HG03025 (cell line): Measurements from ENCODE around the gene GPC3.

Source experiments
- ATAC-seq: cut with Tn5 transposase; IDR thresholded peaks from one replicate; pipeline ENCODE4 v1.9.1; 2021; ENCODE audit warnings: mild to moderate bottlenecking, moderate library complexity; ENCODE audit not compliant: unreplicated experiment, low FRiP score

GPC3 gene

DNA sequence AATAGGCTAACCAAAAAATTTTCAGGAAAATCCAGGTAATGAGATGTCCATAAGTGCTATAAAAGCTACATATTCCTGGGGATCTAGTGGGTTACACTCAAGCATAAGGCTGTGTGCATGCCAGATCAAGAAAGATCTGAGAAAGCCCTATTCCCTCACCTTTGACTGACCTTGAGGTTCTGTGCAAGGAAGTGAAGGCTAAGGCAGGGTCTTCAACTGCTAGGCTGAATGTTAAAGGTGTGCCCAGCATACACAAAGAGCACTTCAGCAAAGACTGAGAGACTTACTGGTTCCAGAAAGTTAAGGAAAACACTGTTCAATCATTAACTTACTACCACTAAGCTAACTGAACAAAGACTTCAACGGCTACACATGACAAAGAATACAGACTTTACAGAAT is 269.7 kb downstream of the GPC3 start:
- ATAC-seq = no peak

DNA sequence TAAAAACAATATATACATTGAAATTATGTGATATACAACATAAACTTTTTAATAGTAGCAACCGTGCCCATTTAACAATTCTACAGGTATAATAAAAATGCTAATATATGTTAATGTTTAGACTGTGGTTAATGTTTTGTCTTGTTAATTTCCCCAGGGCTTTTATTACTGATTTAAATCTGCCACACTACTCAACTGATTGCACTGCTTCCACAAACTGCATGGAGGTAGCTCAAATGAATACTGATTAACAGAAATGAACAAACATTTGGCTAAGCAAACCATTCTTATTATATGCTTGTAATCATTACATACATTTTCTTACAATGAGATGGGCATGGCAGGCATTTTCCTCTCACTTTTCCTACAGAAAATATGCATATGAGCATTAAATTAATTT is 275.9 kb downstream of the GPC3 start:
- no peak for ATAC-seq

GRCh38 chrX:133706890-133707289 is 278.5 kb downstream of the GPC3 start:
- no peak for ATAC-seq

- ATAC-seq = no peak
Observed at GRCh38 chrX:133702230-133702629, 283.2 kb downstream of the GPC3 start.

DNA sequence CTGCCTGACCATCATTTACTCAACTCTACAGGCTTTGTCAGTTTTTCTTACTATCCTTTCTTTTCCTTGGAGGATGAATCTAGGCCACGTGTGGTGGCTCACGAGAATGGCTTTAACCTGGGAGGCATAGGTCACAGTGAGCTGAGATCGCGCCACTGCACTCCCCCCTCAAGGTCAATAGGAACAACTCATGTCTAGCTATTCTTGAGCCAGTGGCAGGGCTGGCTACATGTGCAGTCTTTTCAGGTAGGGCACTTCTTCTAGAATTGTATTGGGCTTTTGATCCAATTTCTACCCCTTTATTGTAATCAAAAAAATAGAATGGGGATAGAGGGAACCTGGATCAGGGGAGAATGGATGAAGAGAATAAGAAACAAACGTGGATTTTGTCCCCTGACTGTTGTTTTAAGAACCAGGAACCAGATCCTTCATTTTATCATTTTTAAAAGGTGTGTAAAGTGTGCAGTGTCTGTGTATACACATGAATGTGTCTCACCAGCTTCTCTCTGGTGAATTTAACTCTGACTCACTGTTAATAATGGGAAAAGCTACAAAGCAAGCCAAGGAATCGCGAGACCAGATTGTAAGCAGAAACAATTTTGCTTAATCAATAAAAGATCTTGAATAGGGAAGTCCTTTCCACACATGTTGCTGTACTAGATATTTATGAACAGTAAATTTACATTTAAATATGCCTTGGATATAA is 286.2 kb downstream of the GPC3 start:
- ATAC-seq = no peak

- ATAC-seq = no peak
Observed at GRCh38 chrX:133698298-133698697, 287.1 kb downstream of the GPC3 start.

DNA sequence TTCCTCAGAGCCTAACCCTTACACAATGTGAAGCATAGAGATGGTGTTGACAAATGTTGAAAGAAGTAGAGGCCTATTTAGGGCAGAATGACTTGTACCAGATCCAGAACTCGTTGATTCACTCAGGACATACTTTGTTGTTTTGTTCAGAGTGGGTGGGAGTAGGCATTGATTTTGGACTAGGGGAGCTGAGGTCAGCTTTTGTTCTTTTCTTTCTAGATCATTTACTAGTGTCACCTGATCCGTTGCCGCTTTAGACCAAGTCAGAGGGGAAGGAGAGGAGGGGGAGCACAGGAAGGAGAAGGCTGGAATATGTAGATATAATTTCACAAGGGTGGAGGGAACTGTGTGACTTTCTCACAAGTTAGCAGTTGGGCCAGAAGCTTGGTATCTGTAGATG is 287.7 kb downstream of the GPC3 start:
- ATAC-seq = no peak

- ATAC-seq = no peak
Observed at GRCh38 chrX:133689997-133690599, 295.3 kb downstream of the GPC3 start.

DNA sequence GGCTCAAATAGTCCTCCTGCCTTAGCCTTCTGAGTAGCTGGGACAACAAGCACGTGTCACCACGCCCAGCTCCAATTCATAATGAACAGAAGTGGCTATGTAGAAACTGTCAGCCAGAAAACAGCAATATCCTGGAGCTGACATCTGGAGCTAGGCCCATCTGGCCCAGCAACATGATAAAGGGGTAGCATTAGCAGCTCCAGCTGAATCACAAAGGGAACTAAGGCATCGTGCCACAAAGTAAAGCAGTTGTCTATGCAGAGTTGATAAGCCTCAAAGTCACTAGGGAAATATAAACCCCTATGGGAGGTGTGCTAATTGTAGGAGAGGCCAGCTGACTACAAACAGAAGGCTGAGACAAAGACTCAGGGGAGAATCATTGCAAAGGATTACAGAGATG is 299.6 kb downstream of the GPC3 start:
- ATAC-seq = no peak

DNA sequence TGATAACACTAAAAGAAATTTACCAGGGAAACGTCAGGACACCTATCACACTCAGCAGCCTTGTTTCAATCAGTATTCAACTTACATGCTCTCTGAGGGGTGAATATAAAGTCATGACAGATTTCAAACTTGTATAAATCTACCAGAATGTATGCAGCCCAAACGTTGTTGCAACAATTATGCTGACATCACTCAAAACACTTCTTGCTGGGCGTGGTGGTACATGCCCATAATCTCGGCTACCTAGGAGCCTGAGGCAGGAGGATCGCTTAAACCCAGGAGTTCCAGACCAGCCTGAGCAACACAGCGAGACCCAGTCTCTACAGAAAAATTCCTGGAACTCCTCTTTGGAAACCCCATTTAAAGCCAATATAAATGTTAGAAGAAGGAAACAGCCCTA is 303.5 kb downstream of the GPC3 start:
- ATAC-seq = no peak

GRCh38 chrX:133681421-133681820 is 304.0 kb downstream of the GPC3 start:
- no peak for ATAC-seq

DNA sequence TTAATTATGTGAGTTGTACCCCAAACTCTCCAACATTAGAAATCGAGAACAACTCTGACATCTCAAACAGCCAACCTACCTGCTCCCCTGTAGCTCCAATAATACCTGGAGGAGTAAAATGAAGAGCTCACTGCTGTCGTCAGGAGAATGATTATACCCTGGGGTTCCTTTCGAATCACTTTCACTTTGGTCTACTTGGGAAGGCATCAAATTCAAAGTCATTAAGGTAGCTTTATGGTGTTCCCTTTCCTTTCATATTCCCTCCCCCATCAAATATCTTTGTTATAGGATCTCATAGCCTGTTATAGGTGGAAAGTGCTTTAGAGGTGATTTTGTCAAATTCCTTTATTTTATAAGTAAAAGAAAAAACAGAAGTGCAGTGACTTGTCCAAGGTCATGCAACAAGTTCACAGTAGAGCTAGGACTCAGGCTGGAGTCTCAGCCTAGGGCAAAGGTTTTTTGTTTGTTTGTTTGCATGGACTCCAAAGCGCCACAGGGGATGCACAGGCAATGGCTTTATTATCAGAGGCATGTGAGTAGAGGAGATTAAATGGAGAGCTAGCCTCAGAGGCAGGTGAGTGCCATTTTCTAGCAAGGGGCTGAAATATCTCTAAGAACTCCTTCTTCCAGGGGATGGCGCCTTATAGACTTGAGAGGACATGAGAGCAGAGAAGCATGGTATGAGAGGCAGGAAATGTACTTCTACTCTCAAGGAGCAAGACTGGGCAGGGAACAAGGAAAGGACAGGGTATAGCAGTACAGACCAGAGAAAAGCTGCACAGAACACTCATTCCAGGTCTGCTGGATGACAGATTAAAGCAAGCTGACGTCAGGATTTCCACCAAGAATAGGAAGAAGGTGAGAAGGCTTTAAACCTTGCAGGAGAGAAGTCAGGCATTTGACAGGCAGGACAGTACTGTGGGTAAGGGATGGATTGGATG is 308.0 kb downstream of the GPC3 start:
- no peak for ATAC-seq

DNA sequence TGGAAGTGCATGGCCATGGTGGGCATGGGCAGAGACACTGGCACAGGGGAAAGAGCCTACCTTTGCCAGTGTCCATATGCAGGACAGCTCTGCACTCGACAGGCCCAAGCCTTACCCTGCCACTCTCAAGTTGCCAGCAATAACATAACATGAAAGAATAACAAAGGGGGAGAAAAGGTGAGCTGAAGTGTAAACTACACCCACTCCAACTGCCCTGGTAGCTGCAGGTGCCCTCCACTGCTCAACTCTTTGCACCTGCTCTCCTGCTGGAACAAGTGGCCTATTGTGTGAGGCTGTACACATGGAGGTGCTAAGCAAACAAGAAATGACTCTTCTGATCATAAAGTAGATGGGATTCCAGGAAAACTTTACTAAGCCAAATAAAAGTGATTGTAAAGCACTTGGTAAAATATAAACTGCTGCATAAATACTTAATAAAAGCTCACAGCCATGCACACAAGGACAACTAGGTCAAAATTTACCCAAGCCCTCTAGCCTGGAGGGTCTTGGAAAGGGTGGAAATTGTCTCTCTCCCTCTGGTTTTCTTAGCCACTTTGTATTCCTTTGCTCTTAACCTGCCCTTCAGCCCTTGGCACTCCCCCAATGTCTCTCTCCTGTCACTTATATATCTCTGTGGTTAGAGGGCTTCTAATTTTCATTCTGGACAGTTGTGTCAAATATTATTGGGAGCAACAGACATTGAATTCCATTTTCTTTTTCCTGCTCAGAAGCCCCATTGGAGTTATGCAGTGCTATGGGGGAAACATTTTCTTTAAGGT is 308.9 kb downstream of the GPC3 start:
- ATAC-seq = no peak

- no peak for ATAC-seq
Observed at GRCh38 chrX:133674726-133675470, 310.5 kb downstream of the GPC3 start.

DNA sequence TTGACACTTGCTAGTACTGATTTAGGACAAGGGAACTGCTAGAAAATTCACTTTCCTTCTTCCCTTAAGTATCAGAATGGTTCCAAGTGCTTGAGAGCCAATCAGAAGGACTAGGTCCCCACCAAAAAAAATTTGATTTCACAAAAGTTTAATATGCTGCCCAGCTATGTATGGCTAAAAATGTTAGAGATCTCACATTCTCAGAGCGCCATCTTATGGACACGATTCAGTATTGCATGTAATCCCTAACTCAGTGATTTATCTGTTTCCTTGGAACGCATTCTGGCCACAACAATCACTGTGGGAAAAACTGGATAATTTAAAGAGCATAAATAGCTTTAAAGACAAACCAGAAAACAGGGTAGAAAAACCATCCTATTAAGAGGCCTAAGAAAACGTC is 315.0 kb downstream of the GPC3 start:
- no peak for ATAC-seq

DNA sequence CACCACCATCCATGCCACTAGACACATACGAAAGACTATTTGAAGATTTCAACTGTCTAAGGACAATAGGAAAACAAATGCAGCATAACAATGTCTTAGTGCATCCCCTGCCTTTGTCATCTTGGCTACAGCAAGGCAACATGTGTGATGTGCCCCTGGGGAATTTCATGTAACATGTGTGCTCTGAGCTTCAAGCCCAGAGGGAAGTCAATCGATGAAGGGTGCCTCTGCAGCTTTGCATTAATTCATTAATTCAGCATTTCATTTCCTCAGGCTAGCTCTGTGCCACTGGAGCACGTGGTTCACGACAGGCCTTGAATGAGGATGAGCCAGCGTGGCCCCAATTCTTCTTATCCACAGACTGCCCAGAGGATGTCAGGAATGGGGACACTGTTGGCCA is 316.2 kb downstream of the GPC3 start:
- no peak for ATAC-seq

DNA sequence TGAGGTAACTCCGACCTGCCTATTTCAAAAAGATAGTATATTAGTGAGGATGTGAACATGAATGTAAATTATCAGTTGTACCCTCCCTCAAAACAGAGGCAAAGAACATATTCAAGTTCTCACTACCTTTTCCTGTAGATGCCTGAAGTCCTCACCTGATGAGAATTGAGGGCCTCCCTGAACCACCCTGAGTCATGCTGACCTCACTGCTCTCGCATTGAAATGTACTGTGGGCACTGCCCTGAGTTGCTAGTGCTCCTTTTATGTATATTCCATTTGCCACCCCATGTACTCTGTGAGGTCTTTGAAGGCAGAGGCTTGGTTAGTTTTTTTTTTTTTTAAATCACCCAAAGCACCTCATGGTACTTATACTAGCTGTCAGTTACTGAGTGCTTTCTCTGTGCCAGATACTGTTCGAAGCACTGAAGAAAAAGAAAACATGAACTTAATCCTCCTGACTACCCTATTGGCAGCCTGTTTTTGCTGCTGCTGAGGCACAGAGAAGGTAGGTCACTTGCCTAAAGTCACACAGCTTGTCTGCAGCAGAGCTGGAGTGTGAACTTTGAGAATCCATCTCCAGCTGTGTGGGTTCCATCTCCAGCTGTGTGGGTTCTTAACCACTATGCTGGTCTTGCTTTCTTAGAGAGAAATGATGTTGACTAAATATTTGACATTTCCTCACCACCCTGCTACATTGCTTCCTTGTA is 317.0 kb downstream of the GPC3 start:
- no peak for ATAC-seq

- ATAC-seq = no peak
Observed at GRCh38 chrX:133666256-133666655, 319.1 kb downstream of the GPC3 start.
